GM13976 (cell line): Measurements from ENCODE around the gene INPP5B.

ENCODE experiments used
- DNase-seq: peaks from one replicate; pipeline ENCODE4 v3.0.0; 2012; ENCODE audit warnings: low spot score
- CTCF ChIP-seq: IDR thresholded peaks from 2 replicates; pipeline ENCODE4 v1.5.1; 2012; ENCODE audit warnings: borderline replicate concordance, mild to moderate bottlenecking; ENCODE audit not compliant: insufficient read depth; ENCODE audit errors: extremely low read depth, missing control alignments, control extremely low read depth
- in situ Hi-C: fragments of 300-500 bp; cut with MboI; formaldehyde crosslinking; loops from one replicate; pipeline ENCODE4 v1.12.0; 2022; ENCODE audit warnings: low sequenced_read_pairs, mixed read lengths, inconsistent platforms; ENCODE audit not compliant: unreplicated experiment

Gene INPP5B

GRCh38 chr1:37831809-37832208 lies 115.0 kb downstream of the INPP5B start:
- DNase-seq = no peak
- TF ChIP-seq CTCF = no peak
- in situ Hi-C loops = no loop called here

DNA sequence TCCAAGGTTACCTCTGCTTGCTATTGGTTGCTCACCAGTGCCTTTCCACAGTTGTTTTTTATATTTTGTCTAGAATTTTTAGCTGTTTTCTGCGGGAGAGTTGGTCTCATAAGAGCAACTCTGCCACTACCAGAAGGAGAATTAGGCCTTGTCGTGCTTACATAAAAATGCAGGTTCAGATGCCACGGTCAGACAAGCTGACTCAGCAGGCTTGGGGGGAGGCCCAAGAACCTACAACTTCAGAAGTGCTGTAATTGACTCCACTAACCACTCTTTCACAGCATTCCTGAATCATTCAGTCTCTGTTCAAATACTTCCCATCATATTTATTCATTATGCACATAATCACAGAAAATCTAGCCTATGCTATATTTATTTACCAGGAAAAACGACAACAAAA lies 115.7 kb downstream of the INPP5B start:
- TF ChIP-seq CTCF = no peak
- in situ Hi-C loops = no loop called here
- no peak for DNase-seq

- no peak for TF ChIP-seq CTCF
- DNase-seq = no peak
- in situ Hi-C loops = no loop called here
These were observed 118.3 kb downstream of the INPP5B start for GRCh38 chr1:37828410-37829074.

GRCh38 chr1:37825506-37825905 lies 121.3 kb downstream of the INPP5B start:
- no peak for TF ChIP-seq CTCF
- no peak for DNase-seq
- in situ Hi-C loops = no loop called here

DNA sequence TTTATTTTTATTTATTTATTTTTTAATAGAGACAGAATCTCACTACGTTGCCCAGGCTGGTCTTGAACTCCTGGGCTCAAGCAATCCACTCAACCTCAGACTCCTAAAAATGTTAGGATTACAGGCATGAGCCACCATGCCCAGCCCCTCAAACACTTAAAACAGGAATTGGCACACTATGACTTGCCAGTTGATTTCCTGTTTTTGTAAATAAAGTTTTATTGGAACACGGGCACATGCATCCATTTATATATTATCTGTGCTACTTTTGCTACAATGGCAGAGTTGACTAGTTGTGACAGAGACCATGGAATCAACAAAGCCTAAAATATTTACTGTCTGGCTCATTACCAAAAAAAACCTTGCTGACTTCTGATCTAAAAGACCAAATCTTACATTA lies 122.9 kb downstream of the INPP5B start:
- DNase-seq = no peak
- in situ Hi-C loops = no loop called here
- no peak for TF ChIP-seq CTCF

DNA sequence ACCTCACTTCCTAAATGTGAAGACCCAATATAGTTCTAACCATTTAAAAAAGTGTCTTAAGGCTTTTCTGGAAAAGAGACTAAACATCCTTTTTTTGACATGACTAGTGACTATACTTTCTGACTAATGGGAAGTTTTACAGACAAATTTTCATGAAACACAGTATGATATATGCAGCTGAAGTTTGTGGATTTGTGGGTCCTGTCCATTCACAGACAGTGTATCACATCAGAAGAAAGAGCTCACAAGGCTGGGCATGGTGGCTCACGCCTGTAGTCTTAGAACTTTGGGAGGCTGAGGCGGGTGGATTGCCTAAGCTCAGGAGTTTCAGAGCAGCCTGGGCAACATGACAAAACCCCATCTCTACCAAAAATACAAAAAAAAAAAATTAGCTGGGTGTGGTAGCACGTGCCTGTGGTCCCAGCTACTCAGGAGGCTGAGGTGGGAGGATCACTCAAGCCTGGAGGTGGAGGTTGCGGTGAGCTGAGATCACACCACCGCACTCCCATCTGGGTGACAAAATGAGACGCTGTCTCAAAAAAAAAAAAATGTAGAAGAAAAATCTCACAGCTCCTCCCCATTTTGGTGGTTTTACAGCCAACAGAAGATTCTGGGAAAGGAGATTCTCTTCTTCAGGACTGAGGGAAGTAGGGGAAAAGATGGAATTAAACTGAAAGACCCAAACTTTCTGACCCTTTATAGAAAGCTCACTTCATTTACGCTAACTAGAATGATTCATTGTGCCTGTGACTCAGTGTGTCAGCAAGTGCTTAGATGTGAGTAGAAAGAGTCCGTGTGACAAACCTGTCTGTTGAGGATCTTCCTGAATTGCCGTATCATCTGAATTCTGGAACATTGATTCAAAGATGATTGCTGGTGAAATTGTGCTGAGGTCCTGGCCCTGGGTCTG lies 123.7 kb downstream of the INPP5B start:
- no peak for DNase-seq
- TF ChIP-seq CTCF = no peak
- in situ Hi-C loops = no loop called here
